ENCODE data around the gene PROC. TPM values are rescaled to one million over a fixed set of nuclear protein-coding genes. Genes with fewer than 3 reads are reported as not detected.

The PROC gene
- total RNA-seq, 1 experiment from 2014 or later = 0.58 TPM

DNA sequence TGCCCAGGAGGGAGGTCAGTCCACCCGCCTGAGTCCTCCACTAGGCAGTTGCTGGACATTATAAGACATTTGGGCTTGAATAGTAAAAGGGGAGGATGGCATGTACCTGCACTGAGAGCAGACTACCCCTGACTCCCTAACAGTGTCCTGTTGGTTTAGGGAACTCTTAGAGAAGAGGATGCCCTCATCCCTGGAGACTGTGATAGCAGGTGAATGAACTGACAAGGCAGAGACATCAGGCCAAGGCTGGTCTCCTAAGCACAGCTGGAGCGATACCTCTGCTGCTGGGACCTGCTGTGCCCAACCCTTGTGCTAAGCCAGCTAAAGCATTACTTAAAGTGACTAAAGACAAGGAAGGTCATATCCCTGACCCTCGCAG lies 34.8 kb downstream of the PROC start:
- TF ChIP-seq, protein P1, sequence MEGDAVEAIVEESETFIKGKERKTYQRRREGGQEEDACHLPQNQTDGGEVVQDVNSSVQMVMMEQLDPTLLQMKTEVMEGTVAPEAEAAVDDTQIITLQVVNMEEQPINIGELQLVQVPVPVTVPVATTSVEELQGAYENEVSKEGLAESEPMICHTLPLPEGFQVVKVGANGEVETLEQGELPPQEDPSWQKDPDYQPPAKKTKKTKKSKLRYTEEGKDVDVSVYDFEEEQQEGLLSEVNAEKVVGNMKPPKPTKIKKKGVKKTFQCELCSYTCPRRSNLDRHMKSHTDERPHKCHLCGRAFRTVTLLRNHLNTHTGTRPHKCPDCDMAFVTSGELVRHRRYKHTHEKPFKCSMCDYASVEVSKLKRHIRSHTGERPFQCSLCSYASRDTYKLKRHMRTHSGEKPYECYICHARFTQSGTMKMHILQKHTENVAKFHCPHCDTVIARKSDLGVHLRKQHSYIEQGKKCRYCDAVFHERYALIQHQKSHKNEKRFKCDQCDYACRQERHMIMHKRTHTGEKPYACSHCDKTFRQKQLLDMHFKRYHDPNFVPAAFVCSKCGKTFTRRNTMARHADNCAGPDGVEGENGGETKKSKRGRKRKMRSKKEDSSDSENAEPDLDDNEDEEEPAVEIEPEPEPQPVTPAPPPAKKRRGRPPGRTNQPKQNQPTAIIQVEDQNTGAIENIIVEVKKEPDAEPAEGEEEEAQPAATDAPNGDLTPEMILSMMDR (conservative IDR thresholded peaks at IDR 0.05; ENCODE audit: low read depth, low read length) = no peak
- TF ChIP-seq EZH2phosphoT487 (IDR thresholded peaks at IDR 0.05; ENCODE audit: borderline replicate concordance, low read length) = no peak
- no peak for TF ChIP-seq EZH2 (IDR thresholded peaks at IDR 0.05; ENCODE audit: low read length, unreplicated experiment)
- Histone ChIP-seq H3F3A (ENCODE audit: low read length, unreplicated experiment) (no peaks in the 10 kb centered on the region), H3K4me2 (ENCODE audit: low read length) (no peak overlapping the region), H3K9ac (ENCODE audit: low read length) (no peak overlapping the region), H3K4me3 (ENCODE audit: low read length) (no peak overlapping the region), H4K20me1 (ENCODE audit: low read length) (no peaks in the 10 kb centered on the region), H3K27me3 (ENCODE audit: low read length) (no peaks in the 10 kb centered on the region), H3K9me3 (ENCODE audit: low read length) (no peaks in the 10 kb centered on the region), H3K27ac (ENCODE audit: low read length) (no peak overlapping the region), H3K36me3 (ENCODE audit: low read depth, low read length) (no peaks in the 10 kb centered on the region), H3K9me2 (replicated peaks; ENCODE audit: low read length) (no peaks in the 10 kb centered on the region), H3K79me2 (ENCODE audit: low read length) (no peaks in the 10 kb centered on the region), H3K4me1 (ENCODE audit: insufficient read depth, low read length) (peaks cover 24% of the 10 kb centered on the region), H2AFZ (ENCODE audit: low read length) (no peak overlapping the region)
- ATAC-seq = no peak
- ChIA-PET CTCF (no interaction called here), POLR2A (ENCODE audit: unreplicated experiment) (no interaction called here)
- BruUV-seq (replicated peaks) = no TSS peak
- no peak for DNase-seq
- intact Hi-C loops (cut with micrococcal nuclease) = no loop called here

DNA sequence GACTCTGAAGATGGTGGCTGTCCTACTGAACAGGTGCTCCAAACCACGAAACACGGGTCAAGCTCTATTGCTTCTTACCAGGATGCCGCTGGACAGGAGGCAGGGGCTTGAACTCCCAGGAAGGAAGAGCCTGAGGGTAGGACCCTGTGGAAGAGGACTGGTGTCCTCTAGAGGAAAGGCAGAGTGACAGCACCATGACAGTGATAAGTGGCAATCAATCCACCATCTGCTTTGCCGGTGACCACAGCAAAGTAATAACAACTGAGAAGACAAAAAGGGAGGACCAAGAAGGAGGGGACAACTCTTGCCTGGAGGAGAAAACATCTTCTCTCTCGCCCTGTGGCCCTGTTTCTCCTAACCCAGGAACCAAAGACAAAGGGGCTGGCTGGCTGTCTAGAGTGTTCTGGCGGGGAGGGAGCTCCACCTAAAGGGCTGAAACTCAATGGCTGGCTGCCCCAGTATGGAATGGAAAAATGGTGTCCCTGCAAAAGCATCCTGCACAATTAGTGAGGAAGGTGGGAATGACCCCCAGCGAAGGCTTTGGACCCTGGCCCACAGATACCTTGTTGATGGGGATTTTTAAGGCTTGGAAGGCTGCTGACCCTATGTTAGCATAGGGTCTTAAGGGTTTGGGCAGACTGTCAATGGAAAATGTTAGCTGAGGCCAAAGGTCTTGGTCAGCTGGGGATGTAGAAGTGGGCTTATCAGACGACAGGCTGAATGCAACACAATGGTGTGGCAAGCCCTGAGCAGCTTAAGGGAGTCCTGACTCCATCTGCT lies 35.4 kb downstream of the PROC start:
- ATAC-seq (peak; percentile 39; the same call in 1 of the 2 replicates), DNase-seq (peak; percentile 29)
- H3K9me2 ChIP-seq (replicated peaks; ENCODE audit: low read length) = no peaks in the 10 kb centered on the region
- H4K20me1 ChIP-seq (ENCODE audit: low read length) = no peaks in the 10 kb centered on the region
- H3F3A ChIP-seq (ENCODE audit: low read length, unreplicated experiment) = no peaks in the 10 kb centered on the region
- no peak overlapping the region for H3K9ac ChIP-seq (ENCODE audit: low read length)
- H3K27ac ChIP-seq (ENCODE audit: low read length) = no peak overlapping the region
- H3K36me3 ChIP-seq (ENCODE audit: low read depth, low read length) = no peaks in the 10 kb centered on the region
- TF ChIP-seq EZH2phosphoT487 (IDR thresholded peaks at IDR 0.05; ENCODE audit: borderline replicate concordance, low read length) = no peak
- TF ChIP-seq EZH2 (IDR thresholded peaks at IDR 0.05; ENCODE audit: low read length, unreplicated experiment) = no peak
- TF ChIP-seq, protein P1 (conservative IDR thresholded peaks at IDR 0.05; ENCODE audit: low read depth, low read length) = peak; percentile 55
- H3K27me3 ChIP-seq (ENCODE audit: low read length) = no peaks in the 10 kb centered on the region
- H3K9me3 ChIP-seq (ENCODE audit: low read length) = no peaks in the 10 kb centered on the region
- ChIA-PET POLR2A (ENCODE audit: unreplicated experiment) (no interaction called here), CTCF (no interaction called here)
- intact Hi-C loops (cut with micrococcal nuclease) = loop anchor here (2.0 kb wide), 1 partner anchor 25 kb away; no protein-coding TSS in a partner anchor
- no peaks in the 10 kb centered on the region for H3K79me2 ChIP-seq (ENCODE audit: low read length)
- no peak overlapping the region for H3K4me2 ChIP-seq (ENCODE audit: low read length)
- H3K4me1 ChIP-seq (ENCODE audit: insufficient read depth, low read length) = peaks cover 18% of the 10 kb centered on the region
- no TSS peak for BruUV-seq (replicated peaks)
- no peak overlapping the region for H3K4me3 ChIP-seq (ENCODE audit: low read length)
- H2AFZ ChIP-seq (ENCODE audit: low read length) = no peak overlapping the region

Data from PC-3 (cell line).